Measurements from ENCODE around the gene PWWP2B.
A peak's percentile ranks its signal among the peaks of the same experiment; 100 is the strongest.

Gene PWWP2B
- 1.4 to 37.7 (median 11.4) reads per million in 18 experiments for total RNA-seq

DNA sequence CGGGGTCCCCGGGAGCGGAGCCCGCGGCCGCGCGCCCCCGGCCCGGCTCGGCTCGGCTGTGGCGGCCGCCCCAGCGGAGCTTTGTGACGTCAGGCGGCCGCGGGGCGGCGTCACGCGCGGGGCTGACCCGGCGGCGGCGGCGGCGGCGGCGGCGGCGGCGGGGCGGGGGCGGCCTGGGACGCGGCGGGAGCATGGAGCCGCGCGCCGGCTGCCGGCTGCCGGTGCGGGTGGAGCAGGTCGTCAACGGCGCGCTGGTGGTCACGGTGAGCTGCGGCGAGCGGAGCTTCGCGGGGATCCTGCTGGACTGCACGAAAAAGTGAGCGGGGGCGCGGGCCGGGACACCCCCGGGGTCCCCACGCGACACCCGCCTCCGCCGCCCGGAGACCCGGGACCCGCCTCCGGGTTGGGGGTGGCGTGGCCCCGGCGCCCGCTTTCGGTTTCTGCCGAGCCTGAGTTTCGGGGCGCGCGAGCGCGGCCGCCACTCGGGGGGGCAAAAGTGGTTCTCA, at the start of gene PWWP2B:
Gene PWWP2B (plus strand): TSS at position 165 of the 506 bp plus-strand sequence. CDS start 27 bp downstream, at position 192.
- DNase-seq, result peak; percentile 38 to 78

DNA sequence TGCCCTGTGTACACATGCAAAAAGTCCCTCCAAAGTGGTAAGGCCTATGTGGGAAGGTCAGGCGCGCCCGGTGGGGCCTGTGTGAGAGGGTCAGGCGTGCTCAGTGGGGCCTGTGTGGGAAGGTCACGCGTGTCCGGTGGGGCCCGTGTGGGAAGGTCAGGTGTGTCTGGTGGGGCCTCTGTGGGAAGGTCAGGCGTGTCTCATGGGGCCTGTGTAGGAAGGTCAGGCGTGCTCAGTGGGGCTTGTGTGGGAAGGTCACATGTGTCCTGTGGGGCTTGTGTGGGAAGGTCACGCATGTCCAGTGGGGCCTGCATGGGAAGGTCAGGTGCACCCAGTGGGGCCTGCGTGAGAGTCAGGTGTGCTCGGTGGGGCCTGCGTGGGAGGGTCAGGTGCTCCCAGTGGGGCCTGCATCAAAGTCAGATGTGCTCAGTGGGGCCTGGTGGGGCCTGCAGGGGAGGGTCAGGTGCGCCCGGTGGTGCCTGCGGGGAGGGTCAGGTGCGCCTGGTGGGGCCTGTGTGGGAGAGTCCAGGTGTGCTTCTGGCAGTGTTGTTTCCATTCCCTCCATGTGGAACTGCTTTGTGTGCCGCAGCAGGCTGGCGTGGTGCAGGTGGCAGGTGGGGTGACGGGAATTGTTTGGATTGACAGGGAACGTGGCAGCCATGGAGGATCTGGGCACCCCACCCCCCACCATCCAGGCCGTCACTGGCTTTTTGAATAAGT, 49.6 kb upstream of the PWWP2B start:
- no peak for DNase-seq

DNA sequence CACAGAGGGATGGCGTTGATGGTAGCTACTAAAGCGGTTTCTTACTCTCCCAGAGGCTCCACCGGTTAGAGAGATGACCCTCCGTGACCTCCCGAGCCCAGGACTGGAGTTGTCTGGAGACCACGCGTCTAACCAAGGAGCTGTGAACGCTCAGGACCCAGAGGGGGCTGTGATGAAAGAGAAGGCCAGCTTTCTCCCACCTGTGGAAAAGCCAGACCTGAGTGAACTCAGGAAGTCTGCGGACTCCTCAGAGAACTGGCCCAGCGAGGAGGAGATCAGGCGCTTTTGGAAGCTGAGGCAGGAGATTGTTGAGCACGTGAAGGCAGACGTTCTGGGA, 49.1 kb upstream of the PWWP2B start:
- no peak for DNase-seq

DNA sequence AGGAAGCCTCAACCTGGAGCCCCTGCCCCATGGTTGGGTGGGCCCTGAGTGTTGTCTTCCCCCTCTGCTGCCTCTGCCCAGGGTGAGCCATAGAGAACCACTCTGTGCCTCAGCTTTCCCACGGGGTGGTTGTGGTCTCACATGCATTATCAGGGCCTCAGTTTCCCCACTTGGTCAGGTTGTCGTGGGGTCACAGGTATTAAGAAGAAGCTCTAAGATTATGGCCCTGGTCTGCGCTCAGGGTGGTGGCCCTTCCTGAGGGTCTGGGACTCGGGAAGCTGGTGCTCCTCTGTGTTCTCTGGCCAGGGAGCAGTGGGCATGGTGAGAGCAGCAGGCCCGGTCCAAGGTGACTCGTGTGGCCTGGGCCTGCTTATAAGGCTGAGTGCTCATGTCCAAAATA, 47.2 kb upstream of the PWWP2B start:
- no peak for DNase-seq

DNA sequence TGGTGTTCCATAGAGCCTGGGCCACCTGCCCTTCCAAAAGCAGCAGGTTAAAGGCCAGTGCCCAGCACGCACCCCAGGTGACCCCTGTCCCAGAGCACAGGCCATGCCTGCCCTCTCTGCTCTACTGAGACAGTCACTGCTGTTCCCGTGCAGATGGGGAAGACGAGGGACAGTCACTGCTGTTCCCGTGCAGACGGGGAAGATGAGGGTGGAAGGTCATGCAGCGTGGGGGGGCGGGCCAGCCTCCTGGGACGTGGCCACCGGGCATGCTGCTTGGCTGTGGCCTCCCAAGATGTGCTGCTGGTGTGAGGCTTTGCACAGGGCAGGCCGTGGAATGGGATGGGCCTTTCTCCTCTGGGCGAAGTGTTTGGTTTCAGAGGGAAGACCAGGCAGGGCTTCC, 46.6 kb upstream of the PWWP2B start:
- no peak for DNase-seq

DNA sequence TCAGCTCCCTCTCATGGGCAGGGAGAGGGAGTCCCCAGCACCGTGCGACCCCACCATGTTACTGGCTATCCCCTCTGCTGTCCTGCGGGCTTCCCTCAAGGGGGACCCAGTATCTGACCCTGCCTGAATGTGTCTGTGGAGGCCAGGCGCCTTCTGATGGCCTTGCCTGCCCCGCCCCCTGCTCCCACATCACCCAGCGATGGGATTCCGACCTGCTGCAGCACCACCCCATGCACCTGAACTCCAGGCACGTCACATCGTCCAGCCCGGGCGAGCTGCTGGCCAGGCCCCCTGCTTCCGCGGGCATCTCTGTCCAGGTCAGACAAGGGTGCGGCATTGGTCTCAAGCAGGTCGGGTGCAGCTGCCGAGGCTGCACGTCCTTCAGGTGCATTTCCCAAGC, 46.1 kb upstream of the PWWP2B start:
- DNase-seq, result no peak

DNA sequence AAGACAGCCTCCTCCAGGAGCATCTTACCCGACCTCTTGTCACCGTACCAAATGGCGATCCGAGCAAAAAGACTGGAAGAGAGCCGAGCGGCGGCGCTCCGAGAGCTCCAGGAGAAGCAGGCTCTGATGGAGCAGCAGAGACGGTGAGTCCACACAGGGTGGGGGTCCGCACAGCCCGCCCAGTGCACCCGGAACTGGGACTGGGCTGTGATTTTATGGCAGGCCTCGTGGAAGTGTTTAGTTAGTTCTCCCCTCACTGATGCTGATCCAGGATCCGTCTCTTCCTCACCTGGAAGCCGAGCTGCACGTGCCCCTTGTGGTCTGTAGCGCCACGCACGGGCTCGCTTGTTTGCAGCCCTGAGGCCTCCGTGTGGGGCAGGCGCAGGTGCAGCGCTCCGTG, 45.4 kb upstream of the PWWP2B start:
- no peak for DNase-seq

DNA sequence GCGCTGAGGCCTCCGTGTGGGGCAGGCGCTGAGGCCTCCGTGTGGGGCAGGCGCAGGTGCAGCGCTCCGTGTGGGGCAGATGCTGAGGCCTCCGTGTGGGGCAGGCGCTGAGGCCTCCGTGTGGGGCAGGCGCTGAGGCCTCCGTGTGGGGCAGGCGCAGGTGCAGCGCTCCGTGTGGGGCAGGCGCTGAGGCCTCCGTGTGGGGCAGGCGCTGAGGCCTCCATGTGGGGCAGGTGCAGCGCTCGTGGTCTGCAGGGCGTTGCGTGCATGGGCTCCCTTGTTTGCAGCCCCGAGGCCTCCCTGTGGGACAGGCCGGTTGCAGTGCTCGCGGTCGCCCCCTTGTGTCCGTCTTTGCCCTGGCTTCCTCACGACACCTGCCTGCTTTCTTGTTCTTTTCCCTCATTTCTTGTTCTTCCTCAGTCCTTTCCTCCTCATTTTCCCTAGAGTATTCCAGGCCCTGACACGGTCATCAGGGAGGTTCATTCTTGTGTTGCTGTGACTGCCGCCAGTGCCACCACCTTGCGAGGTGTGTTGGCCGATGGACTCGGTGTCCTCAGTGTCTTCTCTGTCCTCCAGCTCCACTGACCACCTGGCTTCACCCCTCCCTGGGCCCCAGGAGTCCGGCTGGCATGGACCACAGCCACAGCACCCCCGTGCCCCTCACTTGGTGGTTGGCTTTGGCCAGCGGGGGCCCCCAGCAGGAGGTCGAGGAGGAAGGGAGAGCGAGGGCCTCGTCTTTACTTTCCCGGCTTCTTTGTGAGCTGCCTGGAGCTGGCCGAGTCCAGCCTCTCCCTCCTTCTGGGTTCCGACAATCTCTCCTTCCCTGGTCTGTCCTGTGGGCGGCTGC, 44.3 kb upstream of the PWWP2B start:
- DNase-seq, result peak; percentile 48 to 57

DNA sequence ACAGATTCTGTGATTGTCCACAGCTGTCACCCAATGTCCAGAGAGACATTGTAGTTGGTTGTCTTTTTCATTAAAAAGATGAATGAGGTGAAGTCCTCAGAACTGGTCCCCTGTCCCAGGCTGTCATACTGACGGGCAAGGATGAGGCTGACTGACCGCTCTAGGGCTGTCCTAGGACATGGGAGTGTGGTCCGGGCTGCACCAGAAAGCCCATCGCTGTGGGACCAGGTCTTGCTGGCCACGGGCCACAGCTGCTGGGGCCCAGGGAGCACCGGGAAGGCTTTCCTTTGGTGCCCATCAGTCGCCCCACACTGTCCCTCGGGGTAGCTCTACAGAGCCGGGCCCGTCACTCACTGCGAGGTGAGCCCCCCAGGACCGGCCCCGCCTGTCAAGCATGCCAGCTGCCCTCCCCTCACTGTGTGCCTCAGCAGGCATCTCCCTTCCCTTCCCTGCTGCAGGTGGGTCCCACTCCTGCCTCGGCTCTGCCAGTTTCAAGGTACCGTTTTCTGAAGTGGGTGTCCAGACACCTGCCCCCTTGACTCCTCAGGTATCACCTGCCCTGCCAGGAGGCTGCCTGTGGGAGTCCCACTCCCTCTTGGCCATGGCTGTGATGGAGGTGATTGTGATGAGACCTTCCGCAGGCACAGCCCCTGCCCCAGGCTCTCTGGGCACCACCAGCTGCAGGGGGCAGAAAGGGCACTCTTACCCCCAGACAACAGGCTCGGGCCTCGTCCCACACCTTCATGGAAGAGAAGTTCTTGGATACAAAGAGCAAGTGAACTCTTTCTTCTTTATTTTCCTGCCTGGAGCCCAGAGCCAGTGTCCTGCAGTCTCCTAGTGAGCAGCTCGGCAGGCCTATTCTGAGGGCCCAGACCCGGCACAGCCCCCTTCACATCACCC, 43.3 kb upstream of the PWWP2B start:
- no peak for DNase-seq

DNA sequence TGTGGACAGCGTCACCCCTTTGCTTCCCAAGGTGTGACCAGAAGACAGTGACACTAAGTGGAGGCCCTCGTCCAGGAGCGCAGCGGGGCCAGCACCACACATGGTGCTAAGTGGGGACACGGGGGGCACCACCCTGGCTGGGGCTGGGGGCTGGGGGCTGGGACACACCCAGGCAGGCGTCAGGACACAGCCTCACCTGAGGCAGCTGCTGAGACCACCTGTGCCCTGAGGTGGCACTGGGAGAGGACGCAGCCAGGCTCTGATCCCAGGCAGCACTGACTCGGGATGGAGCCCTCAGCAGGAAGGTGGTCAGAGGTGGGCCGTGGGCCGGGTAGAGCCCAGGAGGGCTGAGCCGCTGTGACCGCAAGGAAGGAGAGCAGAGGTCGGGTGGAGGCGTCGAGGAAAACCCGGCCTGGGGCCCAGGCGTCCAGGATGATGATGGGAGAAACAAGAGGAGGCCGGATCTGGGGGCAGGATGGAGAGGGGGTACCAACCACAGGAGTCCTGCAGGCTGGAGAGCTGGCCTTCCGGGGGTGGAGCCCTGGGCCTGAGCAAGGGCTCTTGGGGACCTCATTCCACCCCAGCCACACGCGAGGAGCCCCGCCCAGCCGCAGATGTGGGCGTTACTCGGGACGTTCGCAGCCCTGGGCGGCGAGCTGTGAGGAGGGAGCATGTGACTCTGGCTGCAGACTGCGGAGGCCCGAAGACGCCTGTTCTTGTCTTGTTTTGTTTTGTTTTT, 42.5 kb upstream of the PWWP2B start:
- peak; percentile 44 for DNase-seq

DNA sequence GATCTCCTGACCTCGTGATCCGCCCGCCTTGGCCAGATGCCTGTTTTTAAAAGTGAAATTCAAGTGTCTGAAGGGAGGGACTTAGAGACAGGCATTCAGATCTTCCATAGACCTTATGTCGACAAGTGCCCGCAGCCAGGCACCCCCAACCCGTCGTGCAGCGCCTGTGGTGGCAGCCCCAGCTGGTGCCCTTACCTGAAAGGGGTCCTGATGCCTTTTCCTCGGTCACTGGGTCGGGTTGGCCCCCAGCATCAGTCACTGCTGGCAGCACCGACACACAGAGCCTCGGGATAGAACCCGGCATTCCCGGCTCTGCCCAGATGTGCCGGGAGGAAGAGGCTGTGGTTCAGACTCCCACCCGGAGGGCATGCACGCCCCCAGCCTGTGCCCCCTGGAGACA, 41.7 kb upstream of the PWWP2B start:
- no peak for DNase-seq

DNA sequence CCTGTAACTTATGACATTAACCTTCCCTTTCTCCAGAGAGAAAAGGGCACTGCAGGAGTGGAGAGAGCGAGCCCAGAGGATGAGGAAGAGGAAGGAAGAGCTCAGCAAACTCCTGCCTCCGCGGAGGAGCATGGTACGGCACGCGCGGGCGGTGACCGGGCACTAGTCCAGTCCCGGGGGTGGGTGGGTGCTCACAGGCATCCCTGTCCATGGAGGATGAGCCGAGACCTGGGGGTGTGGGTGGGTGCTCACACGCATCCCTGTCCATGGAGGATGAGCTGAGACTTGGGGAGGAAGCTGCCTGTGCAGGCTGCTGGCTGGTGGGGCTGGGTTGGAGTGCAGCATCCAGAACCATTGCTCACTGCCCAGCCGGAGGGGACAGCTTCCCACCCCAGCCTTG, 41.2 kb upstream of the PWWP2B start:
- DNase-seq, result peak; percentile 31 to 68

DNA sequence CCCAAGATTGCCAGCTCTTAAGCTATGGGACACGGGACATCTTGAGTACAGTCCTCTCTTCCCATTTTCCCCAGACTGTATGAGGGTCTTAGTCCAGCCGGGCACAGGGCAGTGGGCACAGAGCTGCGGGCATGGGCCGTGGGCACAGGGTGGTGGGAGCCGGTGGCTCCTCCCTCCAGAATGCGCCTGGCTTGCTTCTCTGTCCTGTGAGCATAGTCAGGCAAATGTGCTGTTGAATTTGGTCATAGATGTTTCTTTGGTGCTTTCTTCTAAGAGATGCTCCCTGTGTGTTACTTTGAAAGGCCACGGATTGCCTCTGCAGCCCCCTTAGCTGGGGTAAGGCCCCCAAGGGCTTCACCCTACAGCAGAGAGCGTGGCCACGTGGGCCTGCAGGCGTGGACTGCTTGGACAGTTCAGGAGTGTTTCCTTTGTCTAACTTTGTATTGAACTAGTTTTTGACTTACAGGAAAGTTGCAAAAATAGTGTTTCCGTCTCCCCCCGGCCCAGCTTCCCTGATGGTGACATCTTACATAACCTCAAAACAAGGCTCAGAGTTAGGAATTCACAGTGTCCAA, 40.3 kb upstream of the PWWP2B start:
- no peak for DNase-seq

DNA sequence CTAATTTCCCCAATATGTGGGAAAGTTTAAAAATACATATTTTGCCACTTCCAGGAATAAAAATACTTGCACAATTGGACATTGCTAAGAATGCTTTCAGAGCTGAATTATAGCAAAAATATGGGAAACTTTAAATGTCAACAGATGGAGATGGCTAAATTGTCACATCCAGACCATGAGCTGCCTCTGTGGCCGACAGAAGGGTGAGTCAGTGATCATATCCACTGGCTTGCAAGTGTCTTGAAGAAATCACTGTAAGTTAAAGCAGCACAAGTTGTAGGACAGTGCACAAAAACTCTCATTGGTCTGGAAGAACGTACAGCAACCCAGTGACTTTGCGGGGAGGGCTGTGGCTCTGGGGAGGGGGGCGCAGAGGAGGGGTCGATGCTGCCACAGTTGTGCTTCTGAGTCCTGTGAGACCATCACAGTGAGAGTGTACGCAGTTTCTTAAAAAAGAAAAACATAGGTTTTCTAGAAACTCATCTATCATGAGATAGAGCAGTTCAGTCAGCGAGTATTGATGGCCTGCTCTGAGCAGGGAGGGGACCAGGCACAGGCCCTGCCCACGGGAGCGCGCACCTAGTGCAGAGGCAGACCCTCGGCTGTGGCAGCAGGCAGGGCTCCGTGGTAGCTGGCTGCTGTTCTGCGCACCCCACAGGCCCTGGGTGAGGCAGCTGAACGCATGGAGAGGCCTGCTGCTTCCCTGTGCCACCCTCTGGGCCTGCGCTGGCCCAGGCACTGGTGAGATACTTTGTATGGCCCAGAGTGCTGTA, 39.5 kb upstream of the PWWP2B start:
- no peak for DNase-seq

DNA sequence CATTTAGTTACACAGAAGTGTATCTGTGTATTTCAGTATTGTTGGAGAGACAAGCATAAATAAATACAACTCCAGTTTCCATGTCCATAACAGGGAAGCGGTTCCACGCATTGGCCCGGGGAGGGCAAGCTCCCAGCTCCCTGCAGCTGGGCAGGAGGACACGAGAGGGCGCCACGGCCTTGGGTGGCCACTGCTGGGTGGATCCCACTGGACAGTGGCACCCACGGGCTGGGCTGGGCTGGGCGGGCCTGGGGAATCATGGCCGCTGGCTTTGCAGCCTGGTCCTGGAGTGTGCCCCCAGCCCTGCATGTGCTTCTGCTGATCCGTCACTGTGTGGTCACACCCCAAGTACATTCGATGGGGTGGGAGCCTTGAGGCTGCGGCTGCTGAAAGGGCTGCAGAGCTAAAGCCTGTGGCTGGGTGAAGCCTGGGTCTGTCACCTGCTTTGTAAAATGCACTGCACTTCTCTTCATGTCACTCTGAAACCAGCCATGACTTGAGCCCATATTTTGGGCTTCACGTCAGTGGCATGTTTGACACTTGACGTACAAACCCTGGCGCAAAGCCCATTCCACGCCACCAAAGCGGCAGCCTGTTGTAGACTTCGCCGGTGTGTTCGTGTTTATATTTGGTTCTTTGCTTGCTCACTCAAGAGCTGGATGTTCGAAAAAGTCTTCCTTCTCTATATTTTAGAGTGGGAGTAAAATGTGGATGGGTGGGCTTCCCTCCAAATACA, 37.5 kb upstream of the PWWP2B start:
- no peak for DNase-seq

DNA sequence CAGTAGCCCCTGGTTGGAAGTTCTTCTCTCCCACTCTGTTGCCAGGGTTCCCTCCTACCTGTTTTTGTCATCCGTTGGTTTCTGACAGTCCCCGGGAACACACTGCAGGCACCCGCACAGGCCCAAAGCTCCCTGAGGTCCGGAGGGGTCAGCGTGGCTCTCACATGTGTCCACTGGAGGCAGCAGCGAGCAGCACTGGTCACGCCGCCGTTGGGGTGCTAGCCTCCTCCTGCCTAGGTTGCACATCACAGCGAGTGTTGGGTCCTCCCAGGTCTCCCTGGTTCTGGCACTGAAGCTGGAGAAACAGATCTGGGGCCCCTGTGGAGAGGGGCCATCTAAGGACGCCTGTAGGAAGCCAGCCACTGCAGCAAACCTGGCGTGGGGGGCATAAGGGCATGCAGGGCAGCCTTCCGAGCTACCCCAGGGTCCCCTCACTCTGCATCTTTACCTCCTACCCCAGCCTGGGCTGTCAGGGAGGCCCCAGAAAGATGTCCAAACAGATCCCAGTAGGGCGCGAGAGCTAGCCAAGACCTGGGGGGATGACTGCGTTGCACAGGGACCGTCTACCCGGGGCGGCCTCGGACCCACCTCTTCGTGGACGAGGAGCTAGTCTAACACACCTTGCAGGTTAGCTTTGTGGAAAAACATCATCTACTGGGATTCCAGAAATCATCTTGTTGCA, 36.1 kb upstream of the PWWP2B start:
- peak in 1 of 2 donors; percentile 42 for DNase-seq

DNA sequence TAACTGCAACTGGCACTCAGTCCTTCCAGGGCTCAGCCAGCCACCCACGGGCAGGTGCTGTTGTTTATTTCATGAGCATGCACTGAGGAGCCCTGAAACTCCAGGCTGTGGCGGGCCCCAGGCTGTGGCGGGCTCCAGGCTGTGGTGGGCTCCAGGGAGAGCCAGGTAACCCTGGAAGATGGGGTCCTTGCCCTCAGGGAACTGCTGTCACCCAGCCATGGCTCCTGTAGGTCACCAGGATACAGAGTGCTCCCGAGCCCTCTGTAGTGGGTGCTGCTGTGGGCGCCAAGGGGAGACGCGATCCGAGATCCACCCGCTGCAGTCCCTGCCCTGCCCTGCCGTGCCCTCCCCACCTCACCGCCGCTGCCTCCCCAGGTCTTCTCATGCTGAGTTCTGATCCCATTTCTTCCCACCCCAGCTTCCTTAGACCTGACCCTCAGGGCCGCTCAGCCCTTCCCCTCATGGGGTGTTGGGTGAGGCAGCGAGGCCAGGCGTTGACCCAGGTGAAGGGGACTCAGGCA, 35.4 kb upstream of the PWWP2B start:
- DNase-seq, result no peak

DNA sequence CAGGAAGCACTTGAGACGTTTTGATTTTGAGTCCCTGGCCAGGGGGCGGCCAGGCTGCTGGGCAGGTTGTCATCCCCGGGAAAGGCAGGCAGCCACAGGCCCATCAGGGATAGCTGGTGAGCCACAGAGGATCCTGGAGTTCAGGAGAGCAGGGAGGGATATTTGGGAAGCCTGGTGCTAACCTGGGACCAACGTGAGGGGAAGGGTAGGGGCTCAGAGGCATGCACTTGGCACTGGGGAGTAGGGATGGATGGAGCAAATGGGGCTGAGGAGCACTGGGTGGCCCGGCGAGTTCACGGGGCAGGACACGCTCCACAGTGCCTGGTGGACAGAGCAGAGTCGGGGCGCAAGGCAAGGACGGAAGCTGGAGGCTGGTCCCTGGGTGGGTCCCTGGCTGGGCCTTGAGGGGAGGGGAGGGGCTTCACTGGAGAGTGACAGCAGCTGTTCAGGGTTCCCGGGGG, 34.8 kb upstream of the PWWP2B start:
- no peak for DNase-seq

DNA sequence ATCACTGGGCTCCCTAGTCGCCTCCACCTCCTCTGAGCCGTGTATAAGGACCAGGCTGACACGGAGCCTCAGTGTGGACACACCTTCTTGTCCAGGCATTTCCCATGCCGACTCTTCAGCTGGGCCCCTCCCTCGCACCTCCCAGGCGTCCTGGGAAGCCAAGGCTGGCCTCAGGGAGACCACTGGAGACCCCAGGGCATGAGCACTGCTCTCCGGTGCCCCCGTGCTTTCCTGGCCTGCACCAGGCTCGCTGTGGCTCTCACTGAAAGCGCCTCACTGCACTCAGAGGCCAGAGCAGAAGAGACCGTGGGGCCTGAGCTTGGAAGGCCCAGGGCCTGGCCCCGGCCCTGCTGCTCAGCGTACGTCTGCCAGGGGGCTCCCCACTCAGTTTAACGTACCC, 33.6 kb upstream of the PWWP2B start:
- DNase-seq, result no peak

All from inflammatory macrophage (primary cell).